Dendritic cell treated with granulocyte-macrophage colony-stimulating factor and Interleukin-4, amounts not matched to agents 40 ng/mL and 50 ng/mL, for 4 days (primary cell): ENCODE measurements around the gene MYT1.

Source experiments
- H3K27ac Mint-ChIP-seq: one replicate; pipeline ENCODE4 v1.8.0; 2022; ENCODE audit warnings: mild to moderate bottlenecking, mixed read lengths
- H3K27me3 Mint-ChIP-seq: one replicate; pipeline ENCODE4 v1.8.0; 2022; ENCODE audit warnings: mild to moderate bottlenecking, mixed read lengths
- H3K36me3 Mint-ChIP-seq: one replicate; pipeline ENCODE4 v1.8.0; 2022; ENCODE audit warnings: low read depth, mixed read lengths
- H3K4me1 Mint-ChIP-seq: one replicate; pipeline ENCODE4 v1.8.0; 2022; ENCODE audit warnings: low read depth, mixed read lengths
- H3K4me3 Mint-ChIP-seq: one replicate; pipeline ENCODE4 v1.8.0; 2022; ENCODE audit warnings: mild to moderate bottlenecking, moderate library complexity, mixed read lengths
- H3K9me3 Mint-ChIP-seq: one replicate; pipeline ENCODE4 v1.8.0; 2022; ENCODE audit warnings: mixed read lengths
- intact Hi-C: fragments of 100-400 bp; cut with micrococcal nuclease; formaldehyde crosslinking; loops from one replicate; pipeline ENCODE4 v1.15.0; 2022

The MYT1 gene

GRCh38 chr20:64224351-64225170 lies 60.3 kb downstream of the MYT1 start:
- no peaks in the 10 kb centered on the region for H3K27me3 Mint-ChIP-seq
- H3K4me3 Mint-ChIP-seq: no peak overlapping the region
- H3K36me3 Mint-ChIP-seq: no peaks in the 10 kb centered on the region
- intact Hi-C loops: no loop called here
- H3K4me1 Mint-ChIP-seq: no peaks in the 10 kb centered on the region
- no peak overlapping the region for H3K27ac Mint-ChIP-seq
- H3K9me3 Mint-ChIP-seq: no peaks in the 10 kb centered on the region

GRCh38 chr20:64225171-64225595 lies 60.9 kb downstream of the MYT1 start:
- H3K27ac Mint-ChIP-seq: no peak overlapping the region
- no peaks in the 10 kb centered on the region for H3K4me1 Mint-ChIP-seq

GRCh38 chr20:64225828-64226598 lies 61.8 kb downstream of the MYT1 start:
- Mint-ChIP-seq H3K27ac (no peak overlapping the region), H3K9me3 (no peaks in the 10 kb centered on the region), H3K27me3 (no peaks in the 10 kb centered on the region), H3K36me3 (no peaks in the 10 kb centered on the region), H3K4me1 (no peaks in the 10 kb centered on the region), H3K4me3 (no peak overlapping the region)
- intact Hi-C loops: no loop called here

More at GRCh38 chr20:64225171-64225595, 60.9 kb downstream of the MYT1 start:
- Mint-ChIP-seq H3K4me3 (no peak overlapping the region), H3K36me3 (no peaks in the 10 kb centered on the region), H3K9me3 (no peaks in the 10 kb centered on the region), H3K27me3 (no peaks in the 10 kb centered on the region)
- intact Hi-C loops: no loop called here

DNA sequence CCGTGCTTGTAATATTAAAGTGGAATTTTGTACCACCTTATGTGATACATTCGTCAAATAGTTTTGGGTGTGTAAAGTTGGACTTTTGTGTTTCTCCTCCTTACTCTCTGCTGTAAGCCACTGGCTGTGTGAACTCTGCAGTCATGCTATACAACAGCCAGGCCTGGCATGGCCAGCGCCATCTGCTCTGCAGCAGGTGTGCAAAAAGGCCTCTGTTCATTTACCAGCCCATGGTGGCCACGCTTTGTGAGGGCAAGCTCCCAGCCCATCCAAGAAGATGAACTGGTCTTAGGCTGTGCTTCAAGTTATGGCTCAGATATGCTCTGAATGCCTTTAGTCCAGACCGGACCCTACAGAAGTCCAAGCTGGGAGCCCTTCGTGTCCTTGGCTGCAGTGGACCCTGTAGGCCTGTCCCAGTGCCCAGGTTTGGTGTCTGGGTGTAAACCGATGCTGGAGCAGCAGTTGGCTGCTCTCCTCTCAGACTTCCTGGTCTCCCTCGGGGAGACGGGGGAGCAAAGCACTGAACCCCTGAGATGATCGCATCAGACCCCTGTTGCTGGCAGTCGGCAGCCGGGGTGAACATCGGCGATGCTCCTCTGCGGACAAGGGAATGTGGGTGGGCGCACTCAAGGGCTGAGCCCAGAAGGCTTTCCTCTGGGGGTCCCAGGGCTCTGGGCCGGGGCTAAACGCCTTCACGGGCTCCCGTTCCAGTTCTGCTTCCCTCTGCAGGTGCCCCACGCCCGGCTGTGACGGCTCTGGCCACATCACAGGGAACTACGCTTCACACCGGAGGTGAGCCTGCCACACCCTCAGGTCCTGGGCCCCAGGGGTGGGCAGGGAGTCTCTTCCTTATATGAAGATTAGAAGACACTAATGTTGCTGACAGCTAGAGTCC lies 62.7 kb downstream of the MYT1 start:
- Mint-ChIP-seq H3K27me3 (no peaks in the 10 kb centered on the region), H3K27ac (no peak overlapping the region), H3K4me3 (no peak overlapping the region), H3K36me3 (no peaks in the 10 kb centered on the region), H3K4me1 (no peaks in the 10 kb centered on the region), H3K9me3 (no peaks in the 10 kb centered on the region)
- intact Hi-C loops: no loop called here

- Mint-ChIP-seq H3K4me1 (no peaks in the 10 kb centered on the region), H3K27me3 (no peaks in the 10 kb centered on the region), H3K27ac (no peak overlapping the region), H3K4me3 (no peak overlapping the region), H3K36me3 (no peaks in the 10 kb centered on the region), H3K9me3 (no peaks in the 10 kb centered on the region)
- intact Hi-C loops: no loop called here
These were observed 63.9 kb downstream of the MYT1 start for GRCh38 chr20:64228086-64228653.

- intact Hi-C loops: no loop called here
- no peak overlapping the region for H3K27ac Mint-ChIP-seq
- H3K9me3 Mint-ChIP-seq: no peaks in the 10 kb centered on the region
- H3K36me3 Mint-ChIP-seq: no peaks in the 10 kb centered on the region
- H3K4me1 Mint-ChIP-seq: no peaks in the 10 kb centered on the region
- no peak overlapping the region for H3K4me3 Mint-ChIP-seq
- peaks cover 2% of the 10 kb centered on the region for H3K27me3 Mint-ChIP-seq
These were observed 64.7 kb downstream of the MYT1 start for GRCh38 chr20:64228751-64229506.

DNA sequence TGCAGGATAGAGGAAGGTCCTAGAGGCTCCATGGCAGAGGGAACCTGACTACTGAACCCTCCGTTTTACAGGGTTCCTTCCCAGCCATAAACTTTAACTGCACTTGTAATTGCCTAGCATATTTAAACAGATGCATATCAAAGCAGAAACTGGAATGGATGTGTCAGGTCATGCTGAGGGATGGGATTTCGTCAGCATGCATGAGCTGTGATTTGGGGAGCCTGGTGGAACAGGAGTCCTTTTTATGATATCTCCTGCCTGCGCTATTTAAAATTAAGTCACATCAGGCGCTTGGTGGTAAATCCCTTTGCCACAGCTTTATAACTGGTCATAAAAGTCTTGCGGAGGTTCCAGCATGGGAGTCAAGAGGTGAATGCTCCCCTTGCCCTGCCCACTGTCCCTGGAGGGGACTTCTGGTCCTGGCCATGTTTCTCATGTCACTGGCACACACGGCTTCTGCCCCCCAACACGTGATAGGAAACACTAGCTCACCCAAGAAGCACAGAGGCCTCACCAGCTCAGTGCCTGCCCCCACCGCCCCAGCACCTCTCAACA lies 65.3 kb downstream of the MYT1 start:
- intact Hi-C loops: no loop called here
- no peak overlapping the region for H3K4me3 Mint-ChIP-seq
- H3K27ac Mint-ChIP-seq: no peak overlapping the region
- no peaks in the 10 kb centered on the region for H3K4me1 Mint-ChIP-seq
- no peaks in the 10 kb centered on the region for H3K9me3 Mint-ChIP-seq
- no peaks in the 10 kb centered on the region for H3K36me3 Mint-ChIP-seq
- peaks cover 2% of the 10 kb centered on the region for H3K27me3 Mint-ChIP-seq

DNA sequence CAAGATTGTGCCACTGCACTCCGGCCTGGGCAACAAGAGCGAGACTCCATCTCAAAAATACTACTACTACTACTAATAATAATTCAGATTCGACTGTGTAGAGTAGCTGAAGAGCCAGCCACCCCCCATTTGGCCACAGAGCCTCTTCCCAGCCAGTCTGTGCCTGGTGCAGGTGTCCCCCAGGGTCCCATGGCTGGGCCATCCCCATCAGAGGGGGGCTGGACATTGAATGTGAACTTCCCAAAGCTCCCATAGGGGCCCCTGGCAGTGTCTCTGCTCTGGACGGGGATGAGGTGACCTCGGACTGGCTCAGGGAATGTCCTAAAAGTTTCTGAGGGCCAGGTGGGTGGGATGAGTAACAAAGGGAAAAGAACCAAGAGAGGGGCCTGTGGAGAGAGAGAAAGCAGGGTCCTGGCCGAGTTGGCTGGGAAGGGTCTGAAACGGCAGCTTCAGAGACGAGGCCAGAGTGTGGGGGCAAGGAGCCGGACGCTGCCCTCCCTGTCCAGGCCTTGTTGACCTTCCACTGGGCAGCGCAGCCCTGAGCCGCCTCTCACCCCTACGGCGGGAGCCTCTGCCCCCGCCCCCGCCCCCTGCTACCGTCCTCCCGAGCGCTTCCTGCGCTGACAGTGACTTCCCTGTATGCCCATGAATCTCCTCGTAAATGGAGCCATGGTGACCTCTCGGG lies 66.4 kb downstream of the MYT1 start:
- Mint-ChIP-seq H3K27ac (no peak overlapping the region), H3K4me1 (no peaks in the 10 kb centered on the region), H3K4me3 (no peak overlapping the region), H3K36me3 (no peaks in the 10 kb centered on the region), H3K9me3 (no peaks in the 10 kb centered on the region), H3K27me3 (peaks cover 2% of the 10 kb centered on the region)
- intact Hi-C loops: no loop called here

DNA sequence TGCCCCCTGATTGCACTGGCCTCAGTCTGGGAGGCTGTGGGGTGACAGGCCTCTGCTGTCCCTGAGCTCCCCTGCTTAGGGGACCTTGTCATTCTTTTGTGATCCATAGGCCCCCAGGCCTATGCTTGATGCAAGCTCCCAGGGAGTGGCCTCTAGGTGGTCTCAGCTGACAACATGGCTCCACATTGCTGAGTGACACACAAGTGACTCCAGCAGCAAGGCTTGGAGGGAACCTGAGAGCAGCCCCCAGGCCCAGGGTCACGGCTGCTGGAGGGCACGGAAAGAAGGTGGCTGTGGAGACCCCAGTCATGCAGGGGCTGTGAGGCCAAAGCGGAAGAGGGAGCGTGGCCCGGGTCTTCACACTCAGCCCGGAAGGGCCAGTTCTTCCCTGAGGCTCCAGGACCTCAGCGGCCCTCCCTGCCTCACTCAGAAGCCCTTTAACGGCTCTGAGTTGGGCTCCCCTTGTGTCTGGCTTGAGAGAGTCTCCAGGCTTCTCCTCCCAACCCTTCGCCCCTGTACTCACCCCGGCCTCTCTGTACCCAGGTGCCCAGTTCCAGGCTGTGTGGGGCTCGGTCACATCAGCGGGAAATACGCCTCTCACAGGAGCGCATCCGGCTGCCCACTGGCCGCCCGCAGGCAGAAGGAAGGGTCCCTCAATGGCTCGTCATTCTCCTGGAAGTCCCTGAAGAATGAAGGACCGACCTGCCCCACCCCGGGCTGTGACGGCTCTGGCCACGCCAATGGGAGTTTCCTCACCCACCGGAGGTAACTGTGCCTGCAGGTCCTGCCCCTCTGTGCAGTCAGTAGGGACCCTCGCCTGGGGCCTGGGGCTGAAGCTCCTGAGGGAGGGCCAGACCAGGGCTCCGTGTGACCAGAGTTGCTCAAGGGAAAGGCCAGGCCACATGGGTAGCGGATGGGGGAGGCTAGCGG lies 67.6 kb downstream of the MYT1 start:
- Mint-ChIP-seq H3K9me3 (no peaks in the 10 kb centered on the region), H3K27me3 (peaks cover 2% of the 10 kb centered on the region), H3K27ac (no peak overlapping the region), H3K36me3 (no peaks in the 10 kb centered on the region), H3K4me3 (no peak overlapping the region), H3K4me1 (no peaks in the 10 kb centered on the region)
- intact Hi-C loops: no loop called here

GRCh38 chr20:64232794-64233193 lies 68.5 kb downstream of the MYT1 start:
- H3K27ac Mint-ChIP-seq: no peak overlapping the region
- H3K27me3 Mint-ChIP-seq: peaks cover 2% of the 10 kb centered on the region
- intact Hi-C loops: no loop called here
- H3K4me1 Mint-ChIP-seq: no peaks in the 10 kb centered on the region
- H3K36me3 Mint-ChIP-seq: no peaks in the 10 kb centered on the region
- no peak overlapping the region for H3K4me3 Mint-ChIP-seq
- H3K9me3 Mint-ChIP-seq: no peaks in the 10 kb centered on the region

DNA sequence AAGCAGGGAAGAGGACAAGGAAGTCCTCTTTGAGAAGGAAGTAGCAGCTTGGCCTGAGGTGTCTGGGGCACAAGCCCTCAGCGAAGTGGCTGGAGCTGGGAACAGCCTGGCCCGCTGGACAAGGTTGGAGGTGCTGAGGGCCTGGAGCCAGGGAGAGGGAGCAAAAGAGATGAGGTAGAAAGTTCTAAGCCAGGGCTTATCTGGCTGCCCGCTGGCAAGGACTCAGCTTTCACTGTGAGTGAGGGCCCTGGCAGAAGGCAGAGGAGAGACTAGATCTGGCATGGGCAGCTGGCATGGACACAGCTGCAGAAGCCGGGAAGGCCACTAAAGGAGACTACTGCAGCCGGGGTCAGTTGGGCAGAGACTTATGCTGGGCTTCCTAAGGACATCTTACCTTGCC lies 69.5 kb downstream of the MYT1 start:
- no peaks in the 10 kb centered on the region for H3K9me3 Mint-ChIP-seq
- intact Hi-C loops: no loop called here
- H3K27me3 Mint-ChIP-seq: peaks cover 2% of the 10 kb centered on the region
- no peak overlapping the region for H3K4me3 Mint-ChIP-seq
- no peaks in the 10 kb centered on the region for H3K4me1 Mint-ChIP-seq
- no peaks in the 10 kb centered on the region for H3K36me3 Mint-ChIP-seq
- no peak overlapping the region for H3K27ac Mint-ChIP-seq
